ENCODE results near the gene LRP5. TPM values are rescaled to one million over a fixed set of nuclear protein-coding genes. Genes with fewer than 3 reads are reported as not detected.
"Not testable (repeated sequence)": the region's sequence is repeated elsewhere in the genome, so short reads cannot be mapped to it uniquely, and the experiment has no call there.

LRP5 gene
- polyA plus RNA-seq, 3 donors from 2014 or later, result 0.03 to 1.2 (median 0.66) TPM

GRCh38 chr11:68469642-68470041 is 157.3 kb downstream of the LRP5 start:
- no peaks in the 10 kb centered on the region for H3K36me3 Mint-ChIP-seq

GRCh38 chr11:68470304-68470811 is 158.0 kb downstream of the LRP5 start:
- Mint-ChIP-seq H3K4me3 (peak overlapping the region; percentile 69 to 86 (median 77)), H3K4me1 (peaks cover 87 to 92% of the 10 kb centered on the region in 2 donors), H3K27ac (peak overlapping the region; percentile 39 to 91 (median 78)), H3K9me3 (no peaks in the 10 kb centered on the region), H3K36me3 (no peaks in the 10 kb centered on the region), H3K27me3 (ENCODE audit: low read depth in 3 of 3) (peaks cover 2 to 6% (median 2%) of the 10 kb centered on the region in 3 donors)
- DNase-seq, result no peak

More at GRCh38 chr11:68469642-68470041, 157.3 kb downstream of the LRP5 start:
- Mint-ChIP-seq H3K9me3 (no peaks in the 10 kb centered on the region), H3K4me3 (peak overlapping the region; percentile 69 to 86 (median 77)), H3K4me1 (peaks cover 87 to 95% of the 10 kb centered on the region in 2 donors), H3K27ac (peak overlapping the region; percentile 22 to 85 (median 62)), H3K27me3 (ENCODE audit: low read depth in 3 of 3) (peaks cover 2 to 6% (median 2%) of the 10 kb centered on the region in 3 donors)
- no peak for DNase-seq

GRCh38 chr11:68471360-68472340 is 159.3 kb downstream of the LRP5 start:
- Mint-ChIP-seq H3K4me3 (peak overlapping the region; percentile 73 to 86 (median 77)), H3K27me3 (ENCODE audit: low read depth in 3 of 3) (peaks cover 2 to 6% (median 2%) of the 10 kb centered on the region in 3 donors), H3K4me1 (peaks cover 80 to 84% of the 10 kb centered on the region in 2 donors), H3K36me3 (no peaks in the 10 kb centered on the region), H3K27ac (peak overlapping the region; percentile 75 to 95 (median 84)), H3K9me3 (no peaks in the 10 kb centered on the region)
- peak; percentile 65 to 73 (median 66) for DNase-seq

- Mint-ChIP-seq H3K4me3 (peak overlapping the region; percentile 73 to 86 (median 77)), H3K27me3 (ENCODE audit: low read depth in 3 of 3) (peaks cover 2 to 6% (median 2%) of the 10 kb centered on the region in 3 donors), H3K36me3 (no peaks in the 10 kb centered on the region), H3K4me1 (peaks cover 81 to 86% of the 10 kb centered on the region in 2 donors), H3K27ac (peak overlapping the region; percentile 49 to 95 (median 81)), H3K9me3 (no peaks in the 10 kb centered on the region)
- no peak for DNase-seq
Observed at GRCh38 chr11:68472778-68473177, 160.4 kb downstream of the LRP5 start.

- H3K4me3 Mint-ChIP-seq, result peak overlapping the region in 3 of 5 donors; percentile 11 to 19 (median 15)
- peak overlapping the region in 5 of 6 donors; percentile 4 to 95 (median 68) for H3K27ac Mint-ChIP-seq
- H3K4me1 Mint-ChIP-seq, result peaks cover 77 to 86% of the 10 kb centered on the region in 2 donors
- no peak for DNase-seq
- H3K27me3 Mint-ChIP-seq (ENCODE audit: low read depth in 3 of 3), result peaks cover 2 to 6% (median 2%) of the 10 kb centered on the region in 3 donors
- H3K36me3 Mint-ChIP-seq, result no peaks in the 10 kb centered on the region
- no peaks in the 10 kb centered on the region for H3K9me3 Mint-ChIP-seq
Observed at GRCh38 chr11:68473693-68474092, 161.3 kb downstream of the LRP5 start.

GRCh38 chr11:68475626-68476025 is 163.2 kb downstream of the LRP5 start:
- H3K27ac Mint-ChIP-seq; H3K36me3 Mint-ChIP-seq; DNase-seq; H3K27me3 Mint-ChIP-seq (ENCODE audit: low read depth in 3 of 3); H3K9me3 Mint-ChIP-seq; H3K4me3 Mint-ChIP-seq: not testable (repeated sequence)
- H3K4me1 Mint-ChIP-seq, result peaks cover 76 to 86% of the 10 kb centered on the region in 2 donors

- no peak for DNase-seq
- H3K36me3 Mint-ChIP-seq, result no peaks in the 10 kb centered on the region
- H3K4me3 Mint-ChIP-seq, result peak overlapping the region in 2 of 5 donors; percentile 7 to 42
- H3K4me1 Mint-ChIP-seq, result peaks cover 76 to 86% of the 10 kb centered on the region in 2 donors
- H3K9me3 Mint-ChIP-seq, result no peaks in the 10 kb centered on the region
- H3K27me3 Mint-ChIP-seq (ENCODE audit: low read depth in 3 of 3), result no peaks in the 10 kb centered on the region
- H3K27ac Mint-ChIP-seq, result peak overlapping the region in 2 of 6 donors; percentile 26 to 42
Observed at GRCh38 chr11:68479390-68479789, 167.0 kb downstream of the LRP5 start.

GRCh38 chr11:68480193-68480592 is 167.8 kb downstream of the LRP5 start:
- H3K9me3 Mint-ChIP-seq, result no peaks in the 10 kb centered on the region
- no peaks in the 10 kb centered on the region for H3K36me3 Mint-ChIP-seq
- H3K4me1 Mint-ChIP-seq, result peaks cover 75 to 87% of the 10 kb centered on the region in 2 donors
- no peaks in the 10 kb centered on the region for H3K27me3 Mint-ChIP-seq (ENCODE audit: low read depth in 3 of 3)
- H3K27ac Mint-ChIP-seq, result peak overlapping the region in 2 of 6 donors; percentile 10 to 11
- peak overlapping the region in 3 of 5 donors; percentile 3 to 24 (median 11) for H3K4me3 Mint-ChIP-seq
- no peak for DNase-seq

- no peak for DNase-seq
- no peaks in the 10 kb centered on the region for H3K36me3 Mint-ChIP-seq
- no peaks in the 10 kb centered on the region for H3K27me3 Mint-ChIP-seq (ENCODE audit: low read depth in 3 of 3)
- H3K4me1 Mint-ChIP-seq, result peaks cover 79 to 95% of the 10 kb centered on the region in 2 donors
- H3K4me3 Mint-ChIP-seq, result peak overlapping the region in 2 of 5 donors; percentile 12 to 14
- no peaks in the 10 kb centered on the region for H3K9me3 Mint-ChIP-seq
- H3K27ac Mint-ChIP-seq, result peak overlapping the region in 4 of 6 donors; percentile 2 to 60 (median 38)
Observed at GRCh38 chr11:68480852-68481510, 168.6 kb downstream of the LRP5 start.

GRCh38 chr11:68481579-68482240 is 169.3 kb downstream of the LRP5 start:
- H3K36me3 Mint-ChIP-seq, result no peaks in the 10 kb centered on the region
- H3K27ac Mint-ChIP-seq, result peak overlapping the region in 5 of 6 donors; percentile 2 to 60 (median 32)
- H3K4me3 Mint-ChIP-seq, result peak overlapping the region in 2 of 5 donors; percentile 2 to 5

GRCh38 chr11:68488623-68489022 is 176.2 kb downstream of the LRP5 start:
- no peaks in the 10 kb centered on the region for H3K36me3 Mint-ChIP-seq
- peaks cover 85 to 100% of the 10 kb centered on the region in 2 donors for H3K4me1 Mint-ChIP-seq
- H3K9me3 Mint-ChIP-seq, result no peaks in the 10 kb centered on the region
- peaks cover 0 to 3% (median 0%) of the 10 kb centered on the region in 3 donors for H3K27me3 Mint-ChIP-seq (ENCODE audit: low read depth in 3 of 3)
- peak overlapping the region in 4 of 5 donors; percentile 15 to 31 (median 22) for H3K4me3 Mint-ChIP-seq
- DNase-seq, result no peak
- H3K27ac Mint-ChIP-seq, result peak overlapping the region in 2 of 6 donors; percentile 3 to 13

More at GRCh38 chr11:68481579-68482240, 169.3 kb downstream of the LRP5 start:
- Mint-ChIP-seq H3K9me3 (no peaks in the 10 kb centered on the region), H3K27me3 (ENCODE audit: low read depth in 3 of 3) (peaks cover 0 to 2% (median 0%) of the 10 kb centered on the region in 3 donors), H3K4me1 (peaks cover 82 to 100% of the 10 kb centered on the region in 2 donors)
- DNase-seq, result no peak

- H3K27me3 Mint-ChIP-seq (ENCODE audit: low read depth in 3 of 3), result peaks cover 0 to 1% (median 0%) of the 10 kb centered on the region in 3 donors
- H3K4me1 Mint-ChIP-seq, result peaks cover 85 to 89% of the 10 kb centered on the region in 2 donors
- peak overlapping the region in 4 of 6 donors; percentile 0 to 65 (median 29) for H3K27ac Mint-ChIP-seq
- no peaks in the 10 kb centered on the region for H3K9me3 Mint-ChIP-seq
- no peak for DNase-seq
- no peaks in the 10 kb centered on the region for H3K36me3 Mint-ChIP-seq
- H3K4me3 Mint-ChIP-seq, result no peak overlapping the region
Observed at GRCh38 chr11:68495220-68495729, 182.9 kb downstream of the LRP5 start.

All from immature natural killer cell (primary cell).